Lung (tissue), 12 donors: ENCODE measurements around the gene LTV1. TPM values are rescaled to one million over a fixed set of nuclear protein-coding genes. Genes with fewer than 3 reads are reported as not detected.

ENCODE experiments used
- ATAC-seq: fragments of 200-7000 bp; cut with Tn5 transposase; one replicate; pipeline ENCODE4 v1.9.1; 2020; ENCODE audit warnings: moderate number of reproducible peaks; ENCODE audit not compliant: insufficient read depth, low FRiP score
- DNase-seq, 3 donors: peaks; one replicate each; pipeline ENCODE4 v3.0.0-alpha.2; 2013 to 2017
- H3K27ac ChIP-seq, 2 donors: one replicate each; pipeline ENCODE4 v1.5.1; 2013; ENCODE audit warnings: mild to moderate bottlenecking in 2 of 2, moderate library complexity in 2 of 2, control low read depth in 1 of 2, inconsistent platforms in 1 of 2, low read depth in 1 of 2, low read length in 1 of 2
- H3K27me3 ChIP-seq, 3 donors: one replicate each; pipeline ENCODE4 v1.5.1; 2013; ENCODE audit warnings: low read length in 2 of 3; ENCODE audit not compliant: control insufficient read depth in 3 of 3, insufficient read depth in 3 of 3
- H3K36me3 ChIP-seq, 4 donors: one replicate each; pipeline ENCODE4 v1.5.1; 2013; ENCODE audit warnings: low read length in 4 of 4, mild to moderate bottlenecking in 1 of 4, moderate library complexity in 1 of 4; ENCODE audit not compliant: control insufficient read depth in 4 of 4, insufficient read depth in 4 of 4
- H3K4me1 ChIP-seq, 5 donors: one replicate each; pipeline ENCODE4 v1.5.1; 2013; ENCODE audit warnings: low read length in 5 of 5, mild to moderate bottlenecking in 2 of 5, moderate library complexity in 1 of 5; ENCODE audit not compliant: control insufficient read depth in 5 of 5, insufficient read depth in 5 of 5
- H3K4me3 ChIP-seq: one replicate; pipeline ENCODE4 v1.5.1; 2013; ENCODE audit warnings: mild to moderate bottlenecking, control low read depth, moderate library complexity
- H3K9ac ChIP-seq, 2 donors: one replicate each; pipeline ENCODE4 v1.5.1; 2013; ENCODE audit warnings: low read length in 2 of 2, control low read depth in 1 of 2; ENCODE audit not compliant: insufficient read depth in 1 of 2
- H3K9me3 ChIP-seq, 4 donors: one replicate each; pipeline ENCODE4 v1.5.1; 2013; ENCODE audit warnings: low read length in 3 of 4, mild to moderate bottlenecking in 1 of 4, moderate library complexity in 1 of 4; ENCODE audit not compliant: control insufficient read depth in 4 of 4, insufficient read depth in 3 of 4
- WGBS, 2 donors: extraction: QIAGEN DNeasy Blood & Tissue Kit; methylation state at CpG; one replicate each; pipeline ENCODE4 v1.1.7; 2013; 5-methylcytosine and 5-hydroxymethylcytosine counted together
- polyA plus RNA-seq, 2 donors: library from polyadenylated mRNA; stranded (reverse); fragments of 200-250 nt; gene quantifications; one replicate each; pipeline ENCODE4 v1.2.1, GENCODE V29; 2013
- total RNA-seq, 2 donors: library from RNA; depleted of rRNA in 1 of 2; stranded (reverse); fragments of >200 nt in 1 of 2; gene quantifications; one replicate each; pipeline ENCODE4 v1.2.1, GENCODE V29; 2014 to 2021
- TF ChIP-seq, protein P1 (sequence below): IDR thresholded peaks from 2 replicates; pipeline ENCODE4 v1.5.1; 2012; ENCODE audit warnings: mild to moderate bottlenecking; ENCODE audit errors: control extremely low read depth, extremely low read depth
- donor health status: control.
- donor health status: control.
- donor health status: Bipolar disorder and iron deficiency.
- donor health status: healthy.
- donor health status: DM: yes; HTN: yes; CAD: no.

LTV1 gene
- total and polyA plus RNA-seq, 4 donors: 15.6 to 31.9 (median 26.4) TPM

GRCh38 chr6:143817621-143818020 is 25.5 kb upstream of the LTV1 start:
- H3K4me3 ChIP-seq: no peak overlapping the region
- no peak overlapping the region for H3K27ac ChIP-seq
- H3K4me1 ChIP-seq: peaks cover 0 to 10% (median 0%) of the 10 kb centered on the region in 5 donors
- no peak for DNase-seq
- no peaks in the 10 kb centered on the region for H3K9me3 ChIP-seq
- H3K27me3 ChIP-seq: no peaks in the 10 kb centered on the region
- no peak for ATAC-seq
- H3K36me3 ChIP-seq: peaks cover 0 to 18% (median 8%) of the 10 kb centered on the region in 4 donors
- TF ChIP-seq, protein P1, sequence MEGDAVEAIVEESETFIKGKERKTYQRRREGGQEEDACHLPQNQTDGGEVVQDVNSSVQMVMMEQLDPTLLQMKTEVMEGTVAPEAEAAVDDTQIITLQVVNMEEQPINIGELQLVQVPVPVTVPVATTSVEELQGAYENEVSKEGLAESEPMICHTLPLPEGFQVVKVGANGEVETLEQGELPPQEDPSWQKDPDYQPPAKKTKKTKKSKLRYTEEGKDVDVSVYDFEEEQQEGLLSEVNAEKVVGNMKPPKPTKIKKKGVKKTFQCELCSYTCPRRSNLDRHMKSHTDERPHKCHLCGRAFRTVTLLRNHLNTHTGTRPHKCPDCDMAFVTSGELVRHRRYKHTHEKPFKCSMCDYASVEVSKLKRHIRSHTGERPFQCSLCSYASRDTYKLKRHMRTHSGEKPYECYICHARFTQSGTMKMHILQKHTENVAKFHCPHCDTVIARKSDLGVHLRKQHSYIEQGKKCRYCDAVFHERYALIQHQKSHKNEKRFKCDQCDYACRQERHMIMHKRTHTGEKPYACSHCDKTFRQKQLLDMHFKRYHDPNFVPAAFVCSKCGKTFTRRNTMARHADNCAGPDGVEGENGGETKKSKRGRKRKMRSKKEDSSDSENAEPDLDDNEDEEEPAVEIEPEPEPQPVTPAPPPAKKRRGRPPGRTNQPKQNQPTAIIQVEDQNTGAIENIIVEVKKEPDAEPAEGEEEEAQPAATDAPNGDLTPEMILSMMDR: no peak
- H3K9ac ChIP-seq: no peak overlapping the region

- Histone ChIP-seq H3K36me3 (peaks cover 3 to 23% (median 9%) of the 10 kb centered on the region in 4 donors), H3K27ac (no peak overlapping the region), H3K9me3 (no peaks in the 10 kb centered on the region), H3K27me3 (no peaks in the 10 kb centered on the region), H3K4me1 (peaks cover 0 to 10% (median under 1%) of the 10 kb centered on the region in 5 donors), H3K4me3 (no peak overlapping the region), H3K9ac (no peak overlapping the region)
- 74 to 76% methylated on average over 6 of the region's 6 CpGs for WGBS, 2 donors
- peak in 1 of 3 donors; percentile 27 for DNase-seq
- no peak for ATAC-seq
- TF ChIP-seq, protein P1: no peak
These were observed 21.8 kb upstream of the LTV1 start for GRCh38 chr6:143821359-143821758.

DNA sequence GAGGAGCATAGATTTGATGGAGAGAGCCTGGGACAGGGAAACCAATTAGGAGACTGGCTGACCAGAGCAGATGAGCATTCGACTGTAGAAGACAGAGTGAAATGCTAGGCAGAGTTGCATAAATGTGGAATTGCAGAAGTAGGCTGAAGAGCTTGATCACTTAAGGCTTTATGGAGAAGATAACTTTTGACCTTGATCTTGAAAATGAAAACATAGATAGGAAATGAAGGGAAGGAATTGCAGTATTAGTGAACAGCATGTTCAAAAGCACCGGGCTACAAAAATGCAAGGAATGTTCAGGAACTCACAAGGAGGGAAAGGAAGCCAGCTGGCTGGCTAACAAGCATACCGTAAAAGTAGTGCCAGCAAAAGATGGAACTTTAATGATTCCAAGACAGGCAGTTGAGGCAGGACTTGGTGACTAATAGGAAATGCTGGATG is 20.5 kb upstream of the LTV1 start:
- H3K36me3 ChIP-seq: peaks cover 3 to 21% (median 7%) of the 10 kb centered on the region in 4 donors
- H3K4me3 ChIP-seq: no peak overlapping the region
- TF ChIP-seq, protein P1: no peak
- peaks cover 0 to 10% (median 4%) of the 10 kb centered on the region in 5 donors for H3K4me1 ChIP-seq
- no peak for DNase-seq
- H3K9me3 ChIP-seq: no peaks in the 10 kb centered on the region
- WGBS, 2 donors: 44 to 52% methylated on average over 3 of the region's 3 CpGs
- ATAC-seq: peak; percentile 34
- H3K9ac ChIP-seq: no peak overlapping the region
- no peaks in the 10 kb centered on the region for H3K27me3 ChIP-seq
- H3K27ac ChIP-seq: no peak overlapping the region

DNA sequence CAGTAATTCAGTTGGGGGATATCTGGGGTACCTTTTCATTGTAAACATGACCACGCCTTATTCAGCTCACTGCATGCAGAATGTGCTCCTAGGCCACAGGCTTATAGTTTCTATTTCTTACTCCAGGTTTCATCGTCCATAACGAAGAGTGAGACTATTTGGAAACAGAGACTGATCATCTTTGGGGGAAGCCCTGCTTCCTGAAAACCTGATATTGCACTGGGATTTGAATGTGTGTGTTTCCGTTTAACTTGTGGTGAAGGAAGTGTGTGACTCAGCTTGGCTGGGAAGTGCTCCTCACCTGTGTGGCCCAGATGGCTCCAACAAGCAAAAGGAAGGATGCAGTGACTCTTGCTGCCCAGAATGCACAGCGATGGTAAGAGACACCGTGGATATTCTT is 19.6 kb upstream of the LTV1 start:
- no peak for ATAC-seq
- Histone ChIP-seq H3K27me3 (no peaks in the 10 kb centered on the region), H3K4me1 (peaks cover 0 to 10% (median 6%) of the 10 kb centered on the region in 5 donors), H3K4me3 (no peak overlapping the region), H3K36me3 (peaks cover 2 to 17% (median 5%) of the 10 kb centered on the region in 4 donors), H3K9me3 (no peaks in the 10 kb centered on the region), H3K27ac (no peak overlapping the region), H3K9ac (no peak overlapping the region)
- WGBS, 2 donors: 47 to 63% methylated on average over 6 of the region's 6 CpGs
- DNase-seq: peak in 1 of 3 donors; percentile 15
- TF ChIP-seq, protein P1: no peak
